Small intestine (tissue), 7 donors: ENCODE data around the gene SLFN12L. TPM values are rescaled to one million over a fixed set of nuclear protein-coding genes. Genes with fewer than 3 reads are reported as not detected.

ENCODE experiments used
- DNase-seq, 2 donors: peaks; one replicate each; pipeline versions ENCODE4 v3.0.0 to v3.0.0-alpha.2; 2013
- FAIRE-seq: peaks from 2 replicates; lab custom pipeline; 2012; peaks lifted over from hg19 to GRCh38; lab: Jason Lieb, UNC
- H3K27ac ChIP-seq, 3 donors: one replicate each; pipeline ENCODE4 v1.5.1; 2013; ENCODE audit warnings: low read length in 2 of 3, mild to moderate bottlenecking in 2 of 3, control low read depth in 1 of 3, inconsistent platforms in 1 of 3, low read depth in 1 of 3, moderate library complexity in 1 of 3
- H3K27me3 ChIP-seq, 3 donors: one replicate each; pipeline ENCODE4 v1.6.1; 2013; ENCODE audit warnings: low read length in 3 of 3, inconsistent platforms in 1 of 3; ENCODE audit not compliant: control insufficient read depth in 3 of 3, insufficient read depth in 3 of 3
- H3K36me3 ChIP-seq, 3 donors: one replicate each; pipeline ENCODE4 v1.6.1; 2013; ENCODE audit warnings: low read length in 3 of 3, inconsistent platforms in 1 of 3, low read depth in 1 of 3, mild to moderate bottlenecking in 1 of 3, moderate library complexity in 1 of 3; ENCODE audit not compliant: control insufficient read depth in 3 of 3, insufficient read depth in 2 of 3
- H3K4me1 ChIP-seq, 3 donors: one replicate each; pipeline ENCODE4 v1.6.1; 2013; ENCODE audit warnings: low read length in 2 of 3, inconsistent platforms in 1 of 3, low read depth in 1 of 3, mild to moderate bottlenecking in 1 of 3, moderate library complexity in 1 of 3; ENCODE audit not compliant: control insufficient read depth in 3 of 3, insufficient read depth in 2 of 3
- H3K4me3 ChIP-seq, 3 donors: one replicate each; pipeline ENCODE4 v1.5.1; 2013; ENCODE audit warnings: low read length in 3 of 3, control low read depth in 1 of 3, inconsistent platforms in 1 of 3, low read depth in 1 of 3, mild to moderate bottlenecking in 1 of 3, moderate library complexity in 1 of 3
- H3K9me3 ChIP-seq, 2 donors: one replicate each; pipeline ENCODE4 v1.6.1; 2013; ENCODE audit warnings: low read depth in 1 of 2, low read length in 1 of 2; ENCODE audit not compliant: control insufficient read depth in 2 of 2, insufficient read depth in 1 of 2
- WGBS, 3 donors: extraction: QIAGEN DNeasy Blood & Tissue Kit; methylation state at CpG; one replicate each; pipeline ENCODE4 v1.1.7; 2013; 5-methylcytosine and 5-hydroxymethylcytosine counted together
- polyA plus RNA-seq, 4 donors: library from polyadenylated mRNA; stranded (reverse) in 3 of 4; unstranded in 1 of 4; fragments of 200-250 nt in 3 of 4; fragments of 120-200 nt in 1 of 4; gene quantifications; one replicate each; pipeline versions ENCODE4 v1.2.1 to v1.2.3, GENCODE V29; 2013
- donor health status: healthy with polysubstance abuse.
- donor health status: control.
- donor health status: control.
- donor health status: Bipolar disorder and iron deficiency.
- donor health status: healthy.

SLFN12L gene
- polyA plus RNA-seq, 4 donors, result 0.34 to 0.83 TPM; not detected in 2

DNA sequence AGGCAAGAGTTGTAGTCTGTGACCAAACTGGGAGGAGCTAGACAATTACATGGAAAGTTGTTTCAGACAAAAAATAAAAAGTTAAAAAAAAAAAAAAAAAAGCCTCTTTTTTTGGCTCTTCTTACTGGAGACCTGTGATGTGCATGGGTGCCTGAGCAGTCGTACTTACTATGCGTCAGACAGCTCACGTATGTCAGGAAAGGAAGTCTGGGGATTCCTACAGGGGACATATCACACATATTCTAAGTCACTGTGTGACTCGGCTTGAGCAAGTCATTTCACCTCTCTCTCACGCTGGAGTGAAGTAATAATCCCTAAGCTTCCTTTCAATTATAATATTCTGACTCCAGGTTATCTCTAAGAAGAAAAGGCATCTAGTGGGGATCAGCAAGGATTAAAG is 17.2 kb upstream of the SLFN12L start:
- H3K9me3 ChIP-seq, result no peaks in the 10 kb centered on the region
- peaks cover 0 to 5% (median 3%) of the 10 kb centered on the region in 3 donors for H3K27me3 ChIP-seq
- 68 to 78% (median 69%) methylated on average over 5 of the region's 5 CpGs for WGBS, 3 donors
- H3K27ac ChIP-seq, result no peak overlapping the region
- DNase-seq (no peak), FAIRE-seq (no peak)
- no peak overlapping the region for H3K4me3 ChIP-seq
- no peaks in the 10 kb centered on the region for H3K4me1 ChIP-seq
- H3K36me3 ChIP-seq, result no peaks in the 10 kb centered on the region

DNA sequence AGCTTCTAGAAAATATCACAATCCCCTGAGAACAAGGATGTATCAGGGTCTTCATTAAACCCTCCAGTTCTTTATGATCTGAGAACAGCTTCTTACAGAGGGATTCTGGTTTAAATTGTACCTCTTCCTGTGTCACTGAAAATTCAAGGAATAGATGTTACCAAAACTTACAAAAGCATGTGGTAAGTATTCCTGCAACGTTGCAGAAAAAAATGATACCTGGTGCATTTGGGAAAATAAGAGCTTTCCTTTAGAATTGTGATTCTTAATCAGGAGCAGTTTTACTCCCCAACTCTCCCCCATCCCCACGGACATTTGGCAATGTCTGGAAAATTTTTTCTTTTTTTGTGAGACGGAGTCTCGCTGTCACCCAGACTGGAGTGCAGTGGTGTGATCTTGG is 15.8 kb upstream of the SLFN12L start:
- Histone ChIP-seq H3K9me3 (no peaks in the 10 kb centered on the region), H3K4me1 (no peaks in the 10 kb centered on the region), H3K27me3 (peaks cover 0 to 12% (median 3%) of the 10 kb centered on the region in 3 donors), H3K36me3 (no peaks in the 10 kb centered on the region), H3K27ac (no peak overlapping the region), H3K4me3 (no peak overlapping the region)
- DNase-seq (no peak), FAIRE-seq (no peak)
- WGBS, 3 donors, result 79 to 82% (median 81%) methylated on average over 4 of the region's 4 CpGs

DNA sequence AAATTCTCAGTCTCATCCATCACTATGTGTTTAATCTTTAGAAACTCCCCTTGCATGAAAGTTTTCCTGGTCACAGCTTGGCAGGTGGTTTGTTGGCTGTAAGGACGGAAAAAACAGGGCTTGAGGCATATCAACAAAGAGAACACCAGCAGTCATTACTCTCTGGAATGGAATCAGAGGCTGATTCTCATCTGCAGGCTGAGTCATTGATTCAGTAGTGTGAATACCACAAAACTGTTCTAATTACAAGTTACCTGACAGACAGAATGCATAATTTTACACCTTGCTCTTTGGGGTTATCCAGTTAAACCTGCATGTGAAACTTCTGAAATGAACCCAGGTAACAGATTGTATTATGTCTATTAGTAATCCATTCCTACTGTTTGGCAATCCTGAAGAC is 11.5 kb upstream of the SLFN12L start:
- H3K27me3 ChIP-seq, result peaks cover 0 to 16% (median 0%) of the 10 kb centered on the region in 3 donors
- no peak overlapping the region for H3K4me3 ChIP-seq
- H3K36me3 ChIP-seq, result no peaks in the 10 kb centered on the region
- WGBS, 3 donors, result 42 to 68% (median 48%) methylated on average over 1 of the region's 1 CpG
- no peaks in the 10 kb centered on the region for H3K4me1 ChIP-seq
- DNase-seq, result no peak
- FAIRE-seq, result no peak
- no peak overlapping the region for H3K27ac ChIP-seq
- no peaks in the 10 kb centered on the region for H3K9me3 ChIP-seq

DNA sequence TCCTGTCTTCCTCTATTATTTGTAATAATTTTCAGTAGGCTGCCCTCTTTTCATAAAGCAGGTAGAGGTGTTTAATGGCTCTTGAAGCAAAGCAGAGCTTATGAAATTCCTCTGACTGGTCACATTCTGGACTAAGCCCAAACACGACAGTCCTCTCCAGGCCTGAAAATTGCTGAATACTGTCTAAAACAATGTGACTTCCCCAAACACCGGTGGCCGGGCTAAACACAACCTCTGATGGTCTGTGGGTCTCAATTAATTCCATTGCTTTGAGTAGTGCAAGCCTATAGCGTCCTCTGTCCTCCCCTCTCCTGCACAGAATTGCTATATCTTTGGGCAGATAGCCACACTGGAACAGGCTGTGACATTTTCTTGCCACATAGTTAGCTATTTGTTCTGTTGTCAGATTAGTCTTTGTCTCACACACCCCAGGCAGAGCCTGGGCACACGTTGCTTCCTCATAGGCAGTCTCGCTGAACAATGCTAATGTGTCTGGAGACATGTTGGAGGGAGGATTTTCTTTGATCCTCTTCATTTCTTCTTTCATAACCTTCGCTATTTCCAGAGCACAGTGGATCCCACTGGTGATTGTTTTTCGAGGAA is 10.8 kb upstream of the SLFN12L start:
- H3K36me3 ChIP-seq, result no peaks in the 10 kb centered on the region
- H3K9me3 ChIP-seq, result no peaks in the 10 kb centered on the region
- H3K27ac ChIP-seq, result no peak overlapping the region
- no peak for DNase-seq
- no peak overlapping the region for H3K4me3 ChIP-seq
- no peak for FAIRE-seq
- H3K27me3 ChIP-seq, result peaks cover 0 to 17% (median 0%) of the 10 kb centered on the region in 3 donors
- H3K4me1 ChIP-seq, result no peaks in the 10 kb centered on the region
- 66 to 75% (median 73%) methylated on average over 8 of the region's 8 CpGs for WGBS, 3 donors

DNA sequence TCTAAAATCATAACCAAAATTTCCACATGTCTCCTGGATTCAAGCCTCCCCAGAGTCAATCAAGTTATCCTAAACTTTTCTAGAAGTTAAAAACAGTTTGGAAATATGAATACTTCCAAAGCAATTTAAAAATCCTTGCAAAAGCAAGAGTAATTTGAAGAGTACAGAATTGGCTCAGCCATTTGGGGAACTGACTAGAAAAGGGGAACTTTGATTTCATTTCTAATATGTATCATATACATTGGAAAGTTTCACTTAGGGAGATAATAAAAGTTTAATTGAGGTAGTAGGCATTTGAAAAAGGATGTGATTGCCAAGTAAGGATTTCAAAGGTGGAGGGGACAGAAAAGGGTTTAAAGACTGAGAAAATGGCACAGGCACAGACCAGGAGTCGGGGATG is 9.0 kb upstream of the SLFN12L start:
- Histone ChIP-seq H3K4me3 (no peak overlapping the region), H3K9me3 (no peaks in the 10 kb centered on the region), H3K27me3 (peaks cover 0 to 15% (median 0%) of the 10 kb centered on the region in 3 donors), H3K27ac (no peak overlapping the region), H3K4me1 (no peaks in the 10 kb centered on the region), H3K36me3 (no peaks in the 10 kb centered on the region)
- 73 to 81% (median 78%) methylated on average over 1 of the region's 1 CpG for WGBS, 3 donors
- DNase-seq (no peak), FAIRE-seq (no peak)

DNA sequence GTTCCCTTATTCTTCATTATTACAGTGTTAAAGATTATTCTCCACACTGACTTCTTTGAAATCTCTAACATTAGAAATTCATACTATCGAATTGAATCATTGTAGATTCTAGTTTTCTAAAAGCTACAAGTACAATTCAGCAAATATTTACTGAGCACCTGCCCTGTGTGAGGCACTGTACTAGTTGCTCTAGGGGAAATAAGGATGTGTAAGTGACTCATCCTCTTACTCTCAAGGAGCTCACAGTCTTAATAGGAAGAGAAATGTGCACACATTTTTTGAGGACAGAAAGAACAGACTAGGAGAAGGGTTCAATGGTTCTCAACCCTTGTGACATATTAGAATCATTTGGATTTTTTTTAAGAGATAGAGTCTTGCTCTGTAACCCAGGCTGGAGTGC is 7.7 kb upstream of the SLFN12L start:
- H3K9me3 ChIP-seq, result no peaks in the 10 kb centered on the region
- FAIRE-seq (no peak), DNase-seq (no peak)
- H3K36me3 ChIP-seq, result no peaks in the 10 kb centered on the region
- 80 to 86% (median 80%) methylated on average over 1 of the region's 1 CpG for whole genome bisulfite sequencing, 3 donors
- H3K4me1 ChIP-seq, result no peaks in the 10 kb centered on the region
- no peak overlapping the region for H3K27ac ChIP-seq
- H3K4me3 ChIP-seq, result no peak overlapping the region
- peaks cover 0 to 18% (median 0%) of the 10 kb centered on the region in 3 donors for H3K27me3 ChIP-seq

DNA sequence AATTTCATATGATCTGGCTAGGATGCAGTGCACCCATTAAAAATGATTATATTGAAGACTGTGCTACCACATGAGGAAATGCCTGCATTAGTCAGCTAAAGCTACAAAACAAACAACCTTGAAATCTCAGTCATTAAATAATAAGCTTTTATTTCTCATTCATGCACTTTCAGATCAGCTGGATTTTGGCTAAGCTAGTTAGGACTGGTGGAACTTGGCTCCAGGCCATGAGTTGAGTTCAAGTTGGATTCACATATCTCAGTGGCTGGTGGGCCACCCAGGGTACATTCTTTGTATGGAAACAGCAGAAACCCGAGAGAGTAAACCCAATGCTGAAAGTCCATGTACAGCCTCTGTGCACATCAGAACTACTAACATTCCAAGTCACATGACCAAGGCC is 6.4 kb upstream of the SLFN12L start:
- peaks cover 0 to 14% (median 0%) of the 10 kb centered on the region in 3 donors for H3K27me3 ChIP-seq
- DNase-seq, result no peak
- H3K36me3 ChIP-seq, result no peaks in the 10 kb centered on the region
- no peak overlapping the region for H3K27ac ChIP-seq
- H3K9me3 ChIP-seq, result no peaks in the 10 kb centered on the region
- H3K4me3 ChIP-seq, result no peak overlapping the region
- H3K4me1 ChIP-seq, result no peaks in the 10 kb centered on the region
- no peak for FAIRE-seq
- WGBS, 3 donors, result 63 to 83% (median 76%) methylated on average over 1 of the region's 1 CpG

DNA sequence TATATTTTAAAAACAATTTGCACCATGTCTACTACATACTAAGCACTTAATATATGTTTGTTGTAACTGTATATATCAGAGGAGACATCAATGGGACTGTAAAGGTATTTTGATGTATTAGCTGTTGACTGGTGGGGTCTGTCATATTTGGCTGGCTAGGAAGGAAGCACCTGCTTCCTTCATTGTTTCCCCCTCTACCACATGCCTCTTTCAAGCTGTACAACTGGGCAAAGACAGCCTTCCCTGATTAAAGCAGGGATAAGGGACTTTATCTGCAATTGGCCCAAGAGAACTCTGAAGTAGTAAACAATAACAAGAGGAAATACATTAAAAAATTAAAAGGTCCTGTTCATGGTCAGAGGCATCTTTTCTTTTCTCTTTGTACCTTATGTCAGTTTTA is 5.5 kb upstream of the SLFN12L start:
- Histone ChIP-seq H3K4me1 (no peaks in the 10 kb centered on the region), H3K36me3 (no peaks in the 10 kb centered on the region), H3K9me3 (no peaks in the 10 kb centered on the region), H3K4me3 (no peak overlapping the region), H3K27ac (no peak overlapping the region), H3K27me3 (peaks cover 0 to 9% (median 0%) of the 10 kb centered on the region in 3 donors)
- DNase-seq (no peak), FAIRE-seq (no peak)

DNA sequence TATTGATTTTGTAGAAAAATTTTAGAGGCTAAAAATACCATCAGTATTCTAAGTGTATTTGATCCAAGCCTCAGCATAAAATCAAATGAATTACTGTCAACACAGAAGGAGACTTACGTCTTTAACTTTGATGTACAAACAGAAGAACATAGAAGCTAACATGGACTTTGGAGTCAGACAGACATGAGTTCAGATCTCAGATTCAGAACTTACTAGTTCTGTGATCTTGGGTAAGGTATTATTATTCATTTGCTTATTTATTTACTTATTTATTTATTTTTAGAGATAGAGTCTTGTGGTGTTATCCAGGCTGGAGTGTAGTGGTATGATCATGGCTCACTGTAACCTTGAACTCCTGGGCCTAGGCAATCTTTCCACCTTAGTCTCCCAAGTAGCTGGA is 4.0 kb upstream of the SLFN12L start:
- 3 to 20% (median 9%) methylated on average over 1 of the region's 1 CpG for WGBS, 3 donors
- Histone ChIP-seq H3K27ac (peak overlapping the region in 1 of 3 donors; percentile 49), H3K4me3 (no peak overlapping the region), H3K36me3 (no peaks in the 10 kb centered on the region), H3K9me3 (no peaks in the 10 kb centered on the region), H3K4me1 (no peaks in the 10 kb centered on the region), H3K27me3 (peaks cover 0 to 6% (median 0%) of the 10 kb centered on the region in 3 donors)
- no peak for FAIRE-seq
- peak in 1 of 2 donors; percentile 27 for DNase-seq
